GM12878 (cell line): ENCODE measurements around the gene FOXP1.

Source experiments
- CHD4 ChIP-seq: fragments of 200-600 bp; sonication (generic); IDR thresholded peaks from 2 replicates; pipeline ENCODE4 v1.6.1; 2016; ENCODE audit warnings: mild to moderate bottlenecking
- FOXM1 ChIP-seq: IDR thresholded peaks from 2 replicates; pipeline ENCODE4 v1.6.1; 2012; ENCODE audit warnings: low read depth, mild to moderate bottlenecking, inconsistent platforms, low read length, moderate library complexity
- HDAC6 ChIP-seq: fragments of 200-600 bp; sonication (generic); IDR thresholded peaks from one replicate; pipeline ENCODE4 v1.8.0; 2017; ENCODE audit warnings: antibody characterized with exemption; ENCODE audit not compliant: unreplicated experiment
- NBN ChIP-seq: fragments of 450-650 bp; IDR thresholded peaks from 2 replicates; pipeline ENCODE4 v1.6.1; 2016
- RAD21 ChIP-seq: IDR thresholded peaks from 2 replicates; pipeline ENCODE4 v1.6.1; 2011; ENCODE audit warnings: mild to moderate bottlenecking, low read depth, low read length, moderate library complexity; ENCODE audit not compliant: insufficient read depth

DNA sequence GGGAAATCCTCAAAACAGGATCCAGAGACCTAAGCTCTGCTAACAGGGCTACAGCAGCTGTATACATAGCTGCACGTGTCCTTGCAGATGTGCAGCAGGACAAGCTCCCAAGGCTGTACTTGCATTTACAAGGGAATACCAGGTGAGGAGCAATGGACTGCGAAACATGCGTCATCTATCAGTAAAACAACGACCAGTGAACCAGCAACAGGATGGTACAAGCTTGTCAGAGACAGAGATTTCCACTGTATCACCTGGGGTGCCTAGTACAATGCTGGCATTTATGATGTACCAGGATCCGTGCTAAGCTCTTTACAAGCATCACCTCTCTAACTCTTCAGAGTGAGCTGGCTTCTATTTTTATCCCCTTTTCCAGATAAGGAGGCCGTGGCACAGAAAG is 227.3 kb downstream of the FOXP1 start:
- TF ChIP-seq CHD4: no peak
- TF ChIP-seq RAD21: no peak
- no peak for TF ChIP-seq HDAC6
- no peak for TF ChIP-seq FOXM1
- TF ChIP-seq NBN: no peak
